HG02642 (cell line): Measurements from ENCODE around the gene CHMP4B.

Experiments
- ATAC-seq: cut with Tn5 transposase; IDR thresholded peaks from one replicate; pipeline ENCODE4 v1.9.1; 2021; ENCODE audit warnings: mild to moderate bottlenecking; ENCODE audit not compliant: unreplicated experiment, poor library complexity

The CHMP4B gene

GRCh38 chr20:33859157-33859695 is 48.1 kb downstream of the CHMP4B start:
- ATAC-seq, result peak; percentile 64

- ATAC-seq, result peak; percentile 6
Measured at GRCh38 chr20:33859751-33860150, 48.6 kb downstream of the CHMP4B start.

- no peak for ATAC-seq
Measured at GRCh38 chr20:33861458-33861857, 50.3 kb downstream of the CHMP4B start.

- ATAC-seq, result no peak
Measured at GRCh38 chr20:33862709-33863403, 51.7 kb downstream of the CHMP4B start.

GRCh38 chr20:33863440-33864323 is 52.5 kb downstream of the CHMP4B start:
- ATAC-seq, result no peak

- no peak for ATAC-seq
Measured at GRCh38 chr20:33864324-33864963, 53.3 kb downstream of the CHMP4B start.

- no peak for ATAC-seq
Measured at GRCh38 chr20:33865761-33866370, 54.7 kb downstream of the CHMP4B start.

GRCh38 chr20:33866398-33867100 is 55.4 kb downstream of the CHMP4B start:
- ATAC-seq, result no peak

- ATAC-seq, result no peak
Measured at GRCh38 chr20:33868042-33868441, 56.9 kb downstream of the CHMP4B start.

GRCh38 chr20:33868595-33868994 is 57.4 kb downstream of the CHMP4B start:
- no peak for ATAC-seq

- ATAC-seq, result no peak
Measured at GRCh38 chr20:33869283-33869682, 58.1 kb downstream of the CHMP4B start.

- ATAC-seq, result no peak
Measured at GRCh38 chr20:33871362-33871761, 60.2 kb downstream of the CHMP4B start.

- no peak for ATAC-seq
Measured at GRCh38 chr20:33874129-33874528, 63.0 kb downstream of the CHMP4B start.

- ATAC-seq, result peak; percentile 77
Measured at GRCh38 chr20:33875055-33875454, 63.9 kb downstream of the CHMP4B start.

GRCh38 chr20:33875534-33876026 is 64.4 kb downstream of the CHMP4B start:
- peak; percentile 12 for ATAC-seq

GRCh38 chr20:33878583-33878982 is 67.4 kb downstream of the CHMP4B start:
- ATAC-seq, result no peak

GRCh38 chr20:33880396-33880795 is 69.2 kb downstream of the CHMP4B start:
- ATAC-seq, result no peak

GRCh38 chr20:33881989-33882388 is 70.8 kb downstream of the CHMP4B start:
- no peak for ATAC-seq

GRCh38 chr20:33882481-33882880 is 71.3 kb downstream of the CHMP4B start:
- ATAC-seq, result no peak

GRCh38 chr20:33883164-33883563 is 72.0 kb downstream of the CHMP4B start:
- ATAC-seq, result peak; percentile 80
